GM18907 (cell line): ENCODE measurements around the gene AGRN.
"Not testable (repeated sequence)": the region's sequence is repeated elsewhere in the genome, so short reads cannot be mapped to it uniquely, and the experiment has no call there.

Experiments
- ATAC-seq: cut with Tn5 transposase; IDR thresholded peaks from one replicate; pipeline ENCODE4 v1.9.1; 2021; ENCODE audit warnings: mild to moderate bottlenecking, moderate library complexity; ENCODE audit not compliant: unreplicated experiment

AGRN gene

DNA sequence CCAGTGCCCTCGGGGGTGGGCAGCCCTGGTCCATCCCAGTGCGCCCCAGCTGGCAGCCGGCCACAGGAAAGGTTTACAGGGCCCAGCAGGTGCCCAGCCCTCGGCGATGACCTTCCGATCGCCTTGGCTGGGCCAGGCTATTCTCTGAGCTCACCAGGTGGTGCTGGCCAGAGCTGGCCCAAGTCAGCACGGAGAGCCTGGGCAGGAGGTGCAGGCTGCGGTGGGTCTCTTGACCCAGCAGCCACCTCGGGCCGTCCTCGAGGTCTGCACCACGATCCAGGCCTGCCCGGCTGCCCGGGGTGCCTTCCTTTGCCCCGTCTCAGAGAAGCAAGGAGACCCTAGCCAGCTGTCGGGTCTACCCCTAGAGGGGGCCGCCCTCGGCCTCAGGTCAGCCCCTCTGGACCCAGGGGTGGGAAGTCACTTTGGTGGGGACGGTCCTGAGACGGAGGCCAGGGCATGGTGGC lies 38.4 kb upstream of the AGRN start:
- no peak for ATAC-seq

DNA sequence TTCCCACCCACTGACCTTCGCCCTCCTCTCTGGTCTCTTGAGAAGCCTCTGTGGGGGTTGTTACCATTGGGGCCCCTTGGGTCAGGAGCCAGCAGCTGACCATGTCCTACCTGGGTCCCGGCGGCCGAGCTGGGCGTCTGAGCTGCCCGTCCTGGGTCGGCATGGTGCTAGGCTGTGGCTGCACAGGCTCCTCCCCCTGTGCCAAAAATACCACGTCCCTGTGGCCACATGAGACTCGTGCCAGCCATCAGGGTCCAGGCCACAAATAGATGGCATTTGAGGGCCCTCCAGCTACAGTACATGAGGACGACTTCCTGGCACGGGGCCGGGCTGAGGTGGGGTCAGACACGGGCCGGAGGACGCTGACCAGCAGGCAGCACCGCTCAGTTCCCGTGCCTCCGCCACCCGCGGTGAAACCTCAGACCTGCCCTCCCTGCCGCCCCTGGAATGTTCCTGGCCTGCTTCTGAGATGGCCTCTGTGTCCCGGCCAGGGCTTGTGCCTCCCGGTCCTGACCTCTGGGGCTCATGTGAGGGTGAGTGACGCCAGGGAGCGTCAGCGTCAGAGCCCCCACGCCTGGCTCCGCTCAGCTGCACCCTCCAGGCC lies 37.9 kb upstream of the AGRN start, which contains the start of gene PERM1:
Gene PERM1 (minus strand): TSS at position 139 of the 604 bp plus-strand sequence. CDS start 1,064 bp downstream, outside the sequence.
- ATAC-seq, result no peak

GRCh38 chr1:982765-983436 lies 37.0 kb upstream of the AGRN start:
- no peak for ATAC-seq

DNA sequence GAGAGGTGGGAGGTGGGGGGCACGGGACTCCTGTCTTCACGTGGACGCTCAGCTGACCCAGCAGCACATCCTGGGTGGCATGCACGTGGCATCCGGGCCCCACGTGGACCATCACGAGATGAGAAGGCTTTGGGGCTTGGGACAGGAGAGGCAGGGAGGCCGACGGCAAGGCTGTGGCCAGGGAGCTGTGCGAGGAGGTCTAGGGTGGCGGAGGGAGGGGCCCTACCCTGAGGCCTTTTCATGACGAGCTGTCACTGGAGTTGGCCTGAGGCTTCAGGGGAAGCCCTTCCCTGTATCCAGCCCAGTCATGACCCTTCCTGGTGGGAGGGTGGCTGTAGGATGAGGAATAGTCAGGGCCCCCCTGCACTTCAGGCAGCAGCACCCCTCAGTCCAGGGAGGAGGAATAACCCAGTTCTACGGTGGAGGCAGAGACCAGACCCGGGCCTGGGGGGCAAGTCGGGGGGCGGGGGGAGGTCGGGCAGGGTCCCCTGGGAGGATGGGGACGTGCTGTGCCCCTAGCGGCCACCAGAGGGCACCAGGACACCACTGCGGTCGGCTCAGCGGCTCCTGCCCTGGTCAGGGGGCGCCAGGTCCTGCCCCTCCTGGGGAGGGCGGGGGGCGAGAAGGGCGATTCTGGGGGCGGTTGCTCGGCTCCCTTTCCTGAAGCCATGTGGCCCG lies 36.0 kb upstream of the AGRN start:
- ATAC-seq, result no peak

DNA sequence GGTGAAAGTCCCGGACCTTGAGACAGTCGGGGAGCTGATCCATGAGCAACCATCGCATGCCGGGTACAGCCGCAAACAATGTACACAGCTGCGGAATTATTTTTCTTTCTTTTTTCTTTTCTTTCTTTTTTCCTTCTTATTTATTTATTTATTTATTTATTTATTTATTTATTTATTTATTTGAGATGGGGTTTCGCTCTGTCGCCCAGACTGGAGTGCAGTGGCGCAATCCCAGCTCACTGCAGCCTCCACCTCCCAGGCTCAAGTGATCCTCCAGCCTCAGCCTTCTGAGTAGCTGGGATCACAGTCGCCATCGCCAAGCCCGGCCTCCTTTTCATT lies 35.5 kb upstream of the AGRN start:
- ATAC-seq, result no peak

GRCh38 chr1:985126-985525 lies 34.8 kb upstream of the AGRN start:
- no peak for ATAC-seq

- ATAC-seq, result not testable (repeated sequence)
These were observed 31.9 kb upstream of the AGRN start for GRCh38 chr1:988061-988460.

DNA sequence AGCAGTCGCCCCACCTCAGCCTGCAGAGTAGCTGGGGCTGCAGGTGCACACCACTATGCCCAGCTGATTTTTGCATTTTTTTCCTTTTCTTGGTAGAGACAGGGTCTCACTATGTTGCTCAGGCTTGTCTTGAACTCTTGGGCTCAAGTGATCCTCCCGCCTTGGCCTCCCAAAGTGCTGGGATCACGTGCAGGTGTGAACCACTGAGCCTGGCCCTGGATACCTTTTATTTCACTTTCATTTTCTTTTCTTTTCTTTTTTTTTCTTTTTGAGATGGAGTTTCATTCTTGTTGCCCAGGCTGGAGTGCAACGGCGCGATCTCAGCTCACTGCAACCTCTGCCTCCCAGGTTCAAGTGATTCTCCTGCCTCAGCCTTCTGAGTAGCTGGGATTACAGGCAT lies 28.6 kb upstream of the AGRN start:
- ATAC-seq, result not testable (repeated sequence)

DNA sequence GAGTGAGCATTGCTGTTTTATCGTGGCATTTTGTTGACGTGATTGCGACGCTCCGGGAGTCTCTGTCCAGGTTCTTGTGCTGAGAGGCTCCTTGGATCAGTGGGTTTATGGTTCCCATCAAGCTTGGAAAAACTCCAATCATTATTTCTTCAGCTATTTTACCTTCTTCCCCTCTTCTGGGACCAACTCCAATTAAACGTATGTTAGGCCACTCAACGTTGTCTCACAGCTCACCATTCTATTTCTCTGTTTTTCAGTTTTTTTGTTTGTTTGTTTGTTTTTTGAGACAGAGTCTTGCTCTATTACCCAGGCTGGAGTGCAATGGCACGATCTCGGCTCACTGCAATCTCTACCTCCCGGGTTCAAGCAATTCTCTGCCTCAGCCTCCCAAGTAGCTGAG lies 28.0 kb upstream of the AGRN start:
- ATAC-seq, result no peak

GRCh38 chr1:992362-992761 lies 27.6 kb upstream of the AGRN start:
- ATAC-seq, result no peak

DNA sequence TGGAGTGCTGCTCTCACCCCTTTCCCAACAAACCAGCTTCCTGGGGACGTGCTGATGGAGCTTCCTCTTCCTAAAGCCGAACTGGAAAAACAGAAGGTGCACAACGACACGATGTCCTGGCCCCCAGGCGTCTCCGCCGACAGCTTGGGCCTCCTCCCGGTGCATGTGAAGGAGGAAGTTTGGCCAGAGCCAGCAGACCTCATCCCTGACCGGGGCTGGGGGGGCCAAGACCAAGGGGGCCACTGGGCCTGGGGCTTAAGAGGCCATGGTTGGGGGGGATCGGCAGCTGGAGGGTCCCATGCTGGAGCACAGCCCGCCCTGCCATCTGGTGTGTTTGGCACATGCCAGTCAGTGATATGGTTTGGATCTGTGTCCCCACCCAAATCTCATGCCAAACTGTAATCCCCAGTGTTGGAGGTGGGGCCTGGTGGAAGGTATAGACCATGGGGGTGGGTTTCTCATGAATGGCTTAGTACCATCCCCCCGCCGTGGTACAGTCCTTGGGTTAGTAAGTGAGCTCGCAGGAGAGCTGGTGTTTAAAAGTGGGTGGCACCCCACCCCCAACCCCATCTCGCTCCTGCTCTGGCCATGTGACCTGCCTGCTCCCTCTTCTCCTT lies 26.4 kb upstream of the AGRN start:
- ATAC-seq, result no peak

DNA sequence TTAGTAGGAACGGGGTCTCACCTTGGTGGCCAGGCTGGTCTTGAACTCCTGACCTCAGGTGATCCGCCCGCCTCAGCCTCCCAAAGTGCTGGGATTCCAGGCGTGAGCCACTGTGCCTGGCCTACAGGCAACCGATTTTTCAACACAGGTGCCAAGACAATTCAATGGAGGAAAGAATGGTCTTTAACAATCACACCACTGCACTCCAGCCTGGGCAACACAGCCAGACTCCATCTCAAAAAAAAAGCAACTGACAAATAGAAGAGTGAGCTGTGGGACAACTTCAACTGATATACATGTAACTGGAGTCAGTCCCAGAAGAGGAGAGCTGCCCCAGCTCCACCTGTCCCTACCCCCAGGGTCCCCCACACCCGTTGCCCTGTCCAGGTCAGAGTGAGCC lies 25.4 kb upstream of the AGRN start:
- not testable (repeated sequence) for ATAC-seq

GRCh38 chr1:995665-996633 lies 24.0 kb upstream of the AGRN start:
- no peak for ATAC-seq

DNA sequence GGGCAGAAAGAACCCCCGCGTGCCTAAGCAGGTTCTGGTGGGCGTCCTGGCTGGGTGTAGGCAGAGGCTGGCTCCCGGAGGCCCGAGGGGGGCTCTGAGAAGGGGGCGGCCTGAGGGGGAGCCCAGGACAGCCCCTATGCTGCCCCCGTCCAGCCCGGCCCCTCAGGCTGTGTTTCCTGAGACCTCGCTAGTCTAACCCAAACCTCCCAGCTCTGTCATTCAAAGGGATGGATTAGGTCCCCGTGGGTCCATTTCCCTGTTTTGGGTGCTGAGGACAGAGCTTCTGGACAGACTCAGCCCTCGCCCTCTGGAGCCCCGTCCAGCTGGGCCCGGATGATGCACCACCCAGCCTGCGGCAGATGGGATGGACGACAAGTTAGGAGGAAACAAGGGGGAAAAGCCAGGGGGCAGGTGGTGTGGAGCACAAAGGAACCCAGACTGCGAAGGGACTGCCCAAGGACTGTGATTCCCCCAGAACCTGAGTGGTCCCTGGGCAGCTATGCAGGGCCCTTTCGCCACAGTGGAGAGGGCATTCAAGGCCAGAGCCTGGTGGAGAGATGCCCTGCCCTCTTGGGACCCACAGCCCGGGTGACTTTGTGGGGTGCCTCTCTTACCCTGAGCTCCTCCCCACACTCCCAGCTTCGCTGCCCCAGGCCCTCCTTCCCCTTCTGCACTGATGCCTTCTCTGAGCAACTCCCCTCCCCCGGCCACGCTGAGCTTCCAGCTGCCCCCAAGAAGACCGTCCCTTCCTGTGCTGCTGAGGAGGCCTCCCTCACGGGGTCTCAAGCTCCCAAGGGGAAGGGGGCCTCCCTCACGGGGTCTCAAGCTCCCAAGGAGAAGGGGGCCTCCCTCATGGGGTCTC lies 22.8 kb upstream of the AGRN start:
- ATAC-seq, result no peak

DNA sequence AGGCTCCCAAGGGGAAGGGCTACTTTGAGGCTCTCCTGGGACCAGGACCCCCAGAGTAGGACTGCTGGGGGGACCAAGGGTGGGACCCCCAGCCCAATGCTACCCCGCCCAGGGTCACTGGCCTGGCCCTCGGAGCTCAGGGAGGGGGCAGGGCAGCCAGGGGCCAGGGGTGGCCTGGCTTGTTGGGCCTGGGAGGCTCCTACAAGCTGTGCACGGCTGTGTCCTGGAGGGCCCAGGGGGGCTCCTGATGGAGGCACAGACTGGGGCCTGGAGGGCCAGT lies 22.3 kb upstream of the AGRN start:
- no peak for ATAC-seq

- ATAC-seq, result no peak
These were observed 21.8 kb upstream of the AGRN start for GRCh38 chr1:997993-998744.

DNA sequence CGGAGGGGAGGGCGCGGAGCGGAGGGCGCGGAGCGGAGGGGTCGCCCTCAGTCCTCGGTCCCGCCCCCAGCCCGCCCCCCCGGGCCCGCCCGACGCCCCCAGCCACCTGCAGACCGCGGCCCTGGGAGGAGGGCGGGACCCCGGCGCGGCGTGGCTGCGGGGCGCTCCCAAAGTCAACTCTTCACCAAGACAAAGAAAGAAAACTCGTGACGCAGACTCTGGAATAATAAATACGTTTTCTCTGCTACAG lies 21.2 kb upstream of the AGRN start:
- ATAC-seq, result no peak

GRCh38 chr1:998995-999724 lies 20.8 kb upstream of the AGRN start:
- ATAC-seq, result no peak
